K562 (cell line): ENCODE data around the gene OBSL1. TPM values are rescaled to one million over a fixed set of nuclear protein-coding genes. Genes with fewer than 3 reads are reported as not detected.

Source experiments
- ATF6 ChIP-seq: sonication (generic); formaldehyde crosslinking; IDR thresholded peaks from 2 replicates; pipeline ENCODE4 v1.4.0; 2020; ENCODE audit warnings: mild to moderate bottlenecking, missing genetic modification reagents
- BCL6 ChIP-seq: fragments of 250-450 bp; sonication (Bioruptor Pico); IDR thresholded peaks from 2 replicates; pipeline ENCODE4 v1.4.0; 2020
- CBX3 ChIP-seq, 2 experiments: IDR thresholded peaks; 1 replicate in 1 of 2; 2 replicates in 1 of 2; pipeline ENCODE4 v1.6.1; 2012; ENCODE audit warnings: inconsistent platforms in 2 of 2, low read length in 2 of 2, borderline replicate concordance in 1 of 2, control low read depth in 1 of 2
- DMBX1 ChIP-seq: fragments of 250-450 bp; sonication (Bioruptor Pico); IDR thresholded peaks from 2 replicates; pipeline ENCODE4 v1.8.0; 2022; ENCODE audit warnings: inconsistent platforms, mild to moderate bottlenecking, moderate library complexity, borderline replicate concordance
- ETV6 ChIP-seq, 3 experiments: fragments of 150-350 bp in 1 of 3; sonication (generic) in 1 of 3; formaldehyde crosslinking in 1 of 3; IDR thresholded peaks; 2 replicates each; pipeline versions ENCODE4 v1.6.1 to v1.8.0; 2014 to 2022; ENCODE audit warnings: borderline replicate concordance in 2 of 3, low read depth in 2 of 3, antibody characterized with exemption in 1 of 3, low read length in 1 of 3, mild to moderate bottlenecking in 1 of 3, missing genetic modification reagents in 1 of 3
- FOXP1 ChIP-seq: sonication (generic); formaldehyde crosslinking; IDR thresholded peaks from 2 replicates; pipeline ENCODE4 v1.8.0; 2022; ENCODE audit warnings: mild to moderate bottlenecking, missing genetic modification reagents
- GATAD2B ChIP-seq: fragments of 450-650 bp; IDR thresholded peaks from 2 replicates; pipeline ENCODE4 v1.6.1; 2017; ENCODE audit warnings: mild to moderate bottlenecking, borderline replicate concordance
- HDGF ChIP-seq: fragments of 450-650 bp; IDR thresholded peaks from 2 replicates; pipeline ENCODE4 v1.6.1; 2016
- JUN ChIP-seq, 2 experiments: sonication (generic) in 1 of 2; formaldehyde crosslinking in 1 of 2; IDR thresholded peaks; 2 replicates each; pipeline versions ENCODE4 v1.6.1 to v1.8.0; 2012 to 2022; ENCODE audit warnings: borderline replicate concordance in 2 of 2, mild to moderate bottlenecking in 2 of 2, improper control_type of control experiment in 1 of 2, low read depth in 1 of 2, low read length in 1 of 2, missing genetic modification reagents in 1 of 2
- MBD1 ChIP-seq: fragments of 250-450 bp; sonication (Bioruptor Pico); IDR thresholded peaks from 2 replicates; pipeline ENCODE4 v1.8.0; 2022; ENCODE audit warnings: inconsistent platforms
- NFYB ChIP-seq: IDR thresholded peaks from 2 replicates; pipeline ENCODE4 v1.6.1; 2011; ENCODE audit warnings: mild to moderate bottlenecking, moderate library complexity; ENCODE audit not compliant: insufficient read length; ENCODE audit errors: extremely low read depth
- SMAD4 ChIP-seq: fragments of 250-450 bp; sonication (Bioruptor Pico); conservative IDR thresholded peaks from 2 replicates; pipeline ENCODE4 v1.8.0; 2021; ENCODE audit warnings: inconsistent platforms, mild to moderate bottlenecking, moderate library complexity
- TCF7L2 ChIP-seq: fragments of 150-350 bp; IDR thresholded peaks from 2 replicates; pipeline ENCODE4 v1.6.1; 2016; ENCODE audit warnings: low read depth, mild to moderate bottlenecking, low read length, moderate library complexity
- YBX1 ChIP-seq: fragments of 450-650 bp; IDR thresholded peaks from 2 replicates; pipeline ENCODE4 v1.7.1; 2016; ENCODE audit warnings: mild to moderate bottlenecking
- ZBTB43 ChIP-seq: sonication (generic); formaldehyde crosslinking; IDR thresholded peaks from 2 replicates; pipeline ENCODE4 v1.8.0; 2023; ENCODE audit warnings: mild to moderate bottlenecking, missing genetic modification reagents
- polyA plus RNA-seq, 8 experiments: library from polyadenylated mRNA; depleted of rRNA in 4 of 8; stranded (reverse) in 5 of 8; unstranded in 3 of 8; fragments of >200 nt; fragmentation: Nextera tagmentation in 2 of 8; fragmentation: Illumina TruSeq in 1 of 8; extraction: Ambion mirVana in 2 of 8; extraction: Trizol in 1 of 8; gene quantifications; 2 replicates each; pipeline versions ENCODE4 v1.2.1 to v1.2.3, GENCODE V29; 2011 to 2014; ENCODE audit warnings: inconsistent platforms in 1 of 8, missing spikeins in 1 of 8
- total RNA-seq, 7 experiments: library from RNA; depleted of rRNA in 6 of 7; stranded (reverse); fragments of >200 nt in 6 of 7; fragmentation: Illumina TruSeq in 2 of 7; extraction: Trizol in 2 of 7; gene quantifications; 2 replicates each; pipeline versions ENCODE4 v1.2.1 to v1.2.3, GENCODE V29; 2011 to 2021; ENCODE audit warnings: low replicate concordance in 1 of 7

OBSL1 gene
- total and polyA plus RNA-seq, 9 of the 15 experiments (the other 6 are each of a cell fraction or from before 2014, with no cell fraction given), result 1.2 to 26.6 (median 8.6) TPM

GRCh38 chr2:219525533-219526232 is 45.7 kb downstream of the OBSL1 start (continued):
- TF ChIP-seq ZBTB43, result no peak
- no peak for TF ChIP-seq BCL6 (CRISPR knock-in tag)
- TF ChIP-seq FOXP1 (CRISPR knock-in tag), result no peak
- peak in 1 of 2 experiments; percentile 46; a peak in 1 of 3 replicates for TF ChIP-seq CBX3 (IDR thresholded peaks at IDR 0.05; ENCODE audit: borderline replicate concordance in 1 of 2, low read length in 2 of 2)
- TF ChIP-seq JUN (IDR thresholded peaks at IDR 0.05; ENCODE audit: borderline replicate concordance, low read depth, low read length), result no peak
- TF ChIP-seq JUN (CRISPR knock-in tag; IDR thresholded peaks at IDR 0.05; ENCODE audit: borderline replicate concordance), result no peak
- peak; percentile 66; the same call in 1 of the 2 replicates for TF ChIP-seq DMBX1 (CRISPR knock-in tag)
- TF ChIP-seq NFYB, result no peak
- TF ChIP-seq HDGF, result no peak
- peak; percentile 92 for TF ChIP-seq GATAD2B
- TF ChIP-seq ETV6 (IDR thresholded peaks at IDR 0.05; ENCODE audit: borderline replicate concordance in 1 of 2, low read depth in 2 of 2, low read length in 1 of 2), result 0 out of 4 replicates have a peak, but pooled peaks of 1 of the 2 experiments have one; percentile 49
- TF ChIP-seq ETV6 (CRISPR knock-in tag; IDR thresholded peaks at IDR 0.05; ENCODE audit: borderline replicate concordance), result no peak
- TF ChIP-seq ATF6 (CRISPR knock-in tag), result no peak
- TF ChIP-seq YBX1, result no peak
- TF ChIP-seq TCF7L2, result no peak
- peak; percentile 86 for TF ChIP-seq SMAD4 (CRISPR knock-in tag)
- no peak for TF ChIP-seq MBD1
